ENCODE data around the gene GALNS. TPM values are rescaled to one million over a fixed set of nuclear protein-coding genes. Genes with fewer than 3 reads are reported as not detected.

The GALNS gene
- total and polyA plus RNA-seq, 8 donors, result 5.7 to 26.1 (median 9.1) TPM

DNA sequence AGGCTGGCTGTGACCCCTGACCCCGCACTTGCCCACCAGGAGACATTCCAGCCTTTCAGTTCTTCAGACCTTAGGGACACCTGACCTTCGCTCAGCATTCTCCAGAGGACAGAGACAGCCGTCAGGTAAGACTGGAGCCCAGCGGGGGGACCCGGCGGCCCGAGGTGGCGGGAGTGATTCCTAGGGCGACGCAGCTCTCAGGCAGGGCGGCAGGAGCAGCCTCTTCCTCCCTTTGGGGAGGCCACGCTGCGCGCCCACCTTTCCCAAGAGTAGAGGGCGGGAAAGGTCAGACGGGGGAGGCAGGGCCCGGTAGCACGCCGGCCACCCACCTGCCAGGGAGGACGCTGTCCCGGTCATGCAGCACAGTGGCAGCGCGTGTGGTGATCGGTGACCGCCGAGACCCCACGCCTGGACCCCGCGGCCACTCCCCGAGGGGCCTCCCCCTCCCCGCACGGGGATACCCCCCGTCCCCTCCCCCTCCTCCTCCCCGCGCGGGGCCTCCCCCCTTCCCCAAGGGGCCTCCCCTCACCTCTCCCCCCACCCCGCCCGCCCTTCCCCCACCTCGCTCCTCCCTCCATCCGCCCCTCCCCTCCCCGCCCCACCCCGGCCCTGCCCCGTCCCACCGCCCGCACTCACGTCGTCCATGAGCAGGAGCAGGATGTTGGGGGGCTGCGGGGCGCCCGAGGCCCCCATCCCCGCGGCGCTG, 472 bp downstream of the GALNS start:
- TF ChIP-seq, protein P1, sequence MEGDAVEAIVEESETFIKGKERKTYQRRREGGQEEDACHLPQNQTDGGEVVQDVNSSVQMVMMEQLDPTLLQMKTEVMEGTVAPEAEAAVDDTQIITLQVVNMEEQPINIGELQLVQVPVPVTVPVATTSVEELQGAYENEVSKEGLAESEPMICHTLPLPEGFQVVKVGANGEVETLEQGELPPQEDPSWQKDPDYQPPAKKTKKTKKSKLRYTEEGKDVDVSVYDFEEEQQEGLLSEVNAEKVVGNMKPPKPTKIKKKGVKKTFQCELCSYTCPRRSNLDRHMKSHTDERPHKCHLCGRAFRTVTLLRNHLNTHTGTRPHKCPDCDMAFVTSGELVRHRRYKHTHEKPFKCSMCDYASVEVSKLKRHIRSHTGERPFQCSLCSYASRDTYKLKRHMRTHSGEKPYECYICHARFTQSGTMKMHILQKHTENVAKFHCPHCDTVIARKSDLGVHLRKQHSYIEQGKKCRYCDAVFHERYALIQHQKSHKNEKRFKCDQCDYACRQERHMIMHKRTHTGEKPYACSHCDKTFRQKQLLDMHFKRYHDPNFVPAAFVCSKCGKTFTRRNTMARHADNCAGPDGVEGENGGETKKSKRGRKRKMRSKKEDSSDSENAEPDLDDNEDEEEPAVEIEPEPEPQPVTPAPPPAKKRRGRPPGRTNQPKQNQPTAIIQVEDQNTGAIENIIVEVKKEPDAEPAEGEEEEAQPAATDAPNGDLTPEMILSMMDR (IDR thresholded peaks at IDR 0.05), result no peak
- no peak for ATAC-seq
- intact Hi-C loops (cut with DNase I), result no loop called here
- Histone ChIP-seq H3K27me3 (no peaks in the 10 kb centered on the region), H3K9me3 (no peaks in the 10 kb centered on the region), H3K27ac (peak overlapping the region in 1 of 4 donors; percentile 63), H3K36me3 (peaks cover 0 to 24% (median 3%) of the 10 kb centered on the region in 3 donors), H3K4me3 (peak overlapping the region; percentile 26 to 99 (median 82)), H3K4me1 (peaks cover 0 to 10% (median 4%) of the 10 kb centered on the region in 3 donors)
- 13 to 14% methylated on average over 29 to 48 of the region's 53 CpGs for WGBS, 2 donors
- no peak for FAIRE-seq
- DNase-seq, result peak in 5 of 6 donors; percentile 35 to 84 (median 50)

DNA sequence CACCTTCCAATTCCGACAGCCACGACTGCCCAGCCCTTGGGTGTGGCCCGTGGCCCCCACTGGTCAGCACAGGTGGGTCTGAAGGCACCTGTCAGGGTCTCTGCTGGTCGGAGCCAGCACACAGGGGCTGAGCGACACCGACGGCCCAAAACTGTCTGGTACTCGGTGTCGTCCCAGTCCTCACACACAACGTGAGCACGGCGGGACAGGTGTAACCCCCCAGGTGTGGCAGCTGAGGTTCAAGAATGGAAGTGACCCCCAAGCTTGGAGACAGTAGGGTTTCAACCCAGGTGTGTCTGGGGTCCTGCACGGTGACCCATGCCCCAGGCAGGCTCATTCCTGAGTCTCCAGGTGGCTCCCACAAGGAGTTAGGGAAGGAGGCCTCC, 1.0 kb downstream of the GALNS start:
- intact Hi-C loops (cut with DNase I), result no loop called here
- Histone ChIP-seq H3K36me3 (peaks cover 0 to 20% (median 3%) of the 10 kb centered on the region in 3 donors), H3K4me3 (peak overlapping the region in 2 of 4 donors; percentile 99), H3K9me3 (no peaks in the 10 kb centered on the region), H3K27me3 (no peaks in the 10 kb centered on the region), H3K4me1 (peaks cover 0 to 10% (median 4%) of the 10 kb centered on the region in 3 donors), H3K27ac (no peak overlapping the region)
- TF ChIP-seq, protein P1 (IDR thresholded peaks at IDR 0.05), result no peak
- no peak for FAIRE-seq
- WGBS, 2 donors, result 76 to 80% methylated on average over 13 of the region's 13 CpGs
- peak in 1 of 6 donors; percentile 71 for DNase-seq
- no peak for ATAC-seq

DNA sequence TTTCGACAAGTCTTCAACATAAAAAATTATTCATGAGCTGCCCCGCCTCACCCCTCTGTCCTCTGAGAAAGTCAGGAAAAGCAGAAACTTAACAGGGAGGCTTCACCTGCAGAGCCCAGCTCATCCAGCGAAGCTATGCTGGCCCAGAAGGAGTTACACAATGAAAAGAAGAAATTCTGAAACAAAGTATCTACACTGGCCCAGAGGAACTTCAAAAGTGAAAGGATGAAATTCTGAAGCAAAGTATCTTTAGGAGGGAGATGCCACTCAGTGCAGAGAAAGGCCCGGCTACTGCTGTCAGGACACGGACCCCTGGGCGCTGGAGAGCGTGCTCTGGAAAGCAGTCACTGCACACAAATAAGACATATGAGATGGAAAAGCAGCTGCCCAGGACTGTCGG, 1.6 kb downstream of the GALNS start:
- no peak overlapping the region for H3K4me3 ChIP-seq
- no peak overlapping the region for H3K27ac ChIP-seq
- peaks cover 0 to 10% (median 4%) of the 10 kb centered on the region in 3 donors for H3K4me1 ChIP-seq
- WGBS, 2 donors, result 86% methylated on average over 8 of the region's 8 CpGs
- peaks cover 0 to 15% (median 0%) of the 10 kb centered on the region in 3 donors for H3K36me3 ChIP-seq
- TF ChIP-seq, protein P1 (IDR thresholded peaks at IDR 0.05), result no peak
- ATAC-seq (no peak), FAIRE-seq (no peak), DNase-seq (no peak)
- H3K27me3 ChIP-seq, result no peaks in the 10 kb centered on the region
- no peaks in the 10 kb centered on the region for H3K9me3 ChIP-seq
- intact Hi-C loops (cut with DNase I), result no loop called here

DNA sequence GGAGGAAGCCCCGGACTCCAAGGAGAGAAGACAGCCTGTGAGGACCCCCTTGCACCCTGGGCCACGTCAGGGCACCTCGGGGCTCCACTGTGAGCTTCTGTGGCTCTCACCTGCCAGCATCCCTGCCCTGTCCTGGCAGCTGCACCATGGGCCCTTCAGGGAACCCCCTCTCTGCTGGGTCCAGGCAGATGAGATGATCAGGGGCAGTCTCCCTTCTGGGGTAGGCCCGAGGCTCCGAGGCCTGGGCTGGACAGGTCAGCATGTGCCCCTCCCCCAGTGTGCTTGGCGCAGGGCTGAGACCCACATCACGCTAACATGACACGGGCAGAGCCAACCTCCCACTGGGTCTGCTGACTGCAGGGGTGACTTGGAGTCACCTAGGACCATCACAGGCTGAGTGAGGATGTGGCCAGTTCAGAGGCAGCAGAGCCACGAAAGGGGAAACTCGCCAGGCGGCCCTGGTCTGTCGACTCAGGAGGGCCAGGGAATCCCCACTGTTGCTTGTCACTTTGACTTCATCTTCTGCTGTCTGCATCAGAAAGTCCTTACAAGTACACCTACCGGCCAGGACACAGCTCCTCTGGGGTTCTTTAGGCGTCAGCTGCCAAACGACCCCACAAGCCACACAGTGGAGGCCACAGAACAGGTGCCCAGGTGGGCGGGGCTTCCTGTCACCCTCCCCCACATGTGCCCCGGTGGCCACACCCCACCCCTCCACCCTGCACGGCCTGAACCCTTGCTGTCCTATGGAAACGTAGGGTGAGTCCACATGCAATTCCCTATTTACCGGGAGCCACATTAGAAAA, 2.2 kb downstream of the GALNS start:
- 68 to 71% methylated on average over 20 of the region's 20 CpGs for WGBS, 2 donors
- intact Hi-C loops (cut with DNase I), result no loop called here
- TF ChIP-seq, protein P1 (IDR thresholded peaks at IDR 0.05), result no peak
- Histone ChIP-seq H3K4me1 (peaks cover 0 to 10% (median 4%) of the 10 kb centered on the region in 3 donors), H3K4me3 (no peak overlapping the region), H3K9me3 (no peaks in the 10 kb centered on the region), H3K27ac (no peak overlapping the region), H3K27me3 (no peaks in the 10 kb centered on the region), H3K36me3 (peaks cover 0 to 8% (median 0%) of the 10 kb centered on the region in 3 donors)
- ATAC-seq (no peak), FAIRE-seq (no peak), DNase-seq (peak in 1 of 6 donors; percentile 65)

Measured in pancreas (tissue), 10 donors.